MCF 10A (cell line): ENCODE results near the gene GJB4. TPM values are rescaled to one million over a fixed set of nuclear protein-coding genes. Genes with fewer than 3 reads are reported as not detected.
"Not testable (repeated sequence)": the region's sequence is repeated elsewhere in the genome, so short reads cannot be mapped to it uniquely, and the experiment has no call there.

ENCODE experiments used
- BruUV-seq: library from RNA; stranded (reverse); fragments of 400-500 nt; replicated peaks from 2 replicates; lab custom pipeline; 2021; lab: Mats Ljungman, UMichigan
- CTCF ChIA-PET: fragments of 300-600 bp; sonication (Branson Sonifier 250); formaldehyde crosslinking; extraction: SDS; loops from one replicate; lab custom pipeline; 2021; ENCODE audit warnings: antibody characterized with exemption, inconsistent platforms; lab: Yijun Ruan, JAX
- POLR2A ChIA-PET: fragments of 300-600, 350-650 bp; sonication (Branson Sonifier 250); formaldehyde crosslinking; extraction: SDS; loops from one replicate; lab custom pipeline; 2020; ENCODE audit warnings: antibody characterized with exemption, inconsistent platforms; lab: Yijun Ruan, JAX
- DNase-seq: peaks from one replicate; pipeline ENCODE4 v3.0.0-alpha.2; 2018; ENCODE audit not compliant: unreplicated experiment
- H3K27ac Mint-ChIP-seq: one replicate; pipeline ENCODE4 v1.8.0; 2022; ENCODE audit warnings: mild to moderate bottlenecking, low read depth, mixed read lengths; ENCODE audit not compliant: unreplicated experiment
- H3K27me3 Mint-ChIP-seq: one replicate; pipeline ENCODE4 v1.8.0; 2022; ENCODE audit warnings: mixed read lengths; ENCODE audit not compliant: insufficient read depth, unreplicated experiment
- H3K36me3 Mint-ChIP-seq: one replicate; pipeline ENCODE4 v1.8.0; 2022; ENCODE audit warnings: mild to moderate bottlenecking, moderate library complexity, mixed read lengths; ENCODE audit not compliant: insufficient read depth, unreplicated experiment
- H3K4me1 Mint-ChIP-seq: one replicate; pipeline ENCODE4 v1.8.0; 2022; ENCODE audit warnings: mixed read lengths; ENCODE audit not compliant: insufficient read depth, unreplicated experiment
- H3K4me3 Mint-ChIP-seq: one replicate; pipeline ENCODE4 v1.8.0; 2022; ENCODE audit warnings: mild to moderate bottlenecking, moderate library complexity, mixed read lengths; ENCODE audit not compliant: unreplicated experiment
- H3K9me3 Mint-ChIP-seq: one replicate; pipeline ENCODE4 v1.8.0; 2022; ENCODE audit warnings: mixed read lengths; ENCODE audit not compliant: unreplicated experiment
- CTCF ChIP-seq: fragments of 200-600 bp; IDR thresholded peaks from one replicate; pipeline ENCODE4 v1.8.0; 2022; ENCODE audit warnings: antibody characterized with exemption, mild to moderate bottlenecking; ENCODE audit not compliant: unreplicated experiment
- intact Hi-C: fragments of 100-400 bp; cut with micrococcal nuclease; formaldehyde crosslinking; loops from 2 replicates; pipeline ENCODE4 v1.14.1; 2022
- total RNA-seq: library from RNA; stranded (reverse); gene quantifications from 2 replicates; pipeline ENCODE4 v1.2.3, GENCODE V29; 2022

GJB4 gene
- total RNA-seq, 1 experiment from 2014 or later: 0.28 TPM

GRCh38 chr1:34721241-34721640 lies 38.3 kb upstream of the GJB4 start:
- intact Hi-C loops: no loop called here
- POLR2A ChIA-PET: interaction anchor here (0.9 to 1.2 kb wide), 2 partner anchors 9 to 12 kb away, joined by 3 to 4 read pairs; no protein-coding TSS in a partner anchor
- CTCF ChIA-PET: interaction anchor here (0.7 to 2.6 kb wide), 2 partner anchors 21 to 22 kb away, joined by 3 to 12 read pairs; no protein-coding TSS in a partner anchor

GRCh38 chr1:34721646-34722355 lies 37.7 kb upstream of the GJB4 start:
- no TSS peak for BruUV-seq
- no peak for DNase-seq
- H3K27ac Mint-ChIP-seq: no peak overlapping the region

More at GRCh38 chr1:34721241-34721640, 38.3 kb upstream of the GJB4 start:
- BruUV-seq: no TSS peak
- TF ChIP-seq CTCF: no peak
- Mint-ChIP-seq H3K27ac (no peak overlapping the region), H3K36me3 (no peaks in the 10 kb centered on the region), H3K4me3 (no peak overlapping the region), H3K9me3 (no peaks in the 10 kb centered on the region), H3K27me3 (peaks cover 68% of the 10 kb centered on the region), H3K4me1 (no peaks in the 10 kb centered on the region)
- DNase-seq: no peak

GRCh38 chr1:34726861-34727260 lies 32.7 kb upstream of the GJB4 start:
- Mint-ChIP-seq H3K4me1 (no peaks in the 10 kb centered on the region), H3K27me3 (peaks cover 53% of the 10 kb centered on the region), H3K9me3 (no peaks in the 10 kb centered on the region), H3K27ac (no peak overlapping the region), H3K4me3 (no peak overlapping the region), H3K36me3 (no peaks in the 10 kb centered on the region)
- no TSS peak for BruUV-seq
- intact Hi-C loops: no loop called here
- ChIA-PET POLR2A (no interaction called here), CTCF (interaction anchor here (0.6 to 1.7 kb wide), 4 partner anchors 16 to 878 kb away, joined by 3 to 9 read pairs (median 4); no protein-coding TSS in a partner anchor)
- no peak for TF ChIP-seq CTCF
- no peak for DNase-seq

More at GRCh38 chr1:34721646-34722355, 37.7 kb upstream of the GJB4 start:
- POLR2A ChIA-PET: interaction anchor here (0.9 to 1.2 kb wide), 2 partner anchors 10 to 12 kb away, joined by 3 to 4 read pairs; no protein-coding TSS in a partner anchor
- peaks cover 70% of the 10 kb centered on the region for H3K27me3 Mint-ChIP-seq
- H3K9me3 Mint-ChIP-seq: no peaks in the 10 kb centered on the region
- no peak overlapping the region for H3K4me3 Mint-ChIP-seq
- intact Hi-C loops: no loop called here
- CTCF ChIA-PET: interaction anchor here (2.6 kb wide), 1 partner anchor 20 kb away, joined by 12 read pairs; no protein-coding TSS in a partner anchor
- H3K36me3 Mint-ChIP-seq: no peaks in the 10 kb centered on the region
- no peak for TF ChIP-seq CTCF
- H3K4me1 Mint-ChIP-seq: no peaks in the 10 kb centered on the region

GRCh38 chr1:34730485-34730884 lies 29.1 kb upstream of the GJB4 start:
- no peak overlapping the region for H3K4me3 Mint-ChIP-seq
- H3K4me1 Mint-ChIP-seq: no peaks in the 10 kb centered on the region
- ChIA-PET POLR2A (no interaction called here), CTCF (interaction anchor here (3.0 kb wide), 1 partner anchor 12 kb away, joined by 20 read pairs; no protein-coding TSS in a partner anchor)
- no peak for DNase-seq
- BruUV-seq: no TSS peak
- H3K27ac Mint-ChIP-seq: no peak overlapping the region
- H3K9me3 Mint-ChIP-seq: no peaks in the 10 kb centered on the region
- intact Hi-C loops: no loop called here
- H3K27me3 Mint-ChIP-seq: peaks cover 19% of the 10 kb centered on the region
- H3K36me3 Mint-ChIP-seq: no peaks in the 10 kb centered on the region
- no peak for TF ChIP-seq CTCF

- H3K9me3 Mint-ChIP-seq, DNase-seq, POLR2A ChIA-PET, H3K27ac Mint-ChIP-seq, H3K4me3 Mint-ChIP-seq, H3K4me1 Mint-ChIP-seq, intact Hi-C loops, BruUV-seq, H3K36me3 Mint-ChIP-seq: not testable (repeated sequence)
- peaks cover 11% of the 10 kb centered on the region for H3K27me3 Mint-ChIP-seq
- CTCF ChIA-PET: interaction anchor here (0.6 to 3.0 kb wide), 2 partner anchors 11 to 52 kb away, joined by 3 to 14 read pairs; no protein-coding TSS in a partner anchor
Measured at GRCh38 chr1:34732831-34733230, 26.7 kb upstream of the GJB4 start.
